ENCODE data around the gene CCS.
"Not testable (repeated sequence)": the region's sequence is repeated elsewhere in the genome, so short reads cannot be mapped to it uniquely, and the experiment has no call there.

The CCS gene

DNA sequence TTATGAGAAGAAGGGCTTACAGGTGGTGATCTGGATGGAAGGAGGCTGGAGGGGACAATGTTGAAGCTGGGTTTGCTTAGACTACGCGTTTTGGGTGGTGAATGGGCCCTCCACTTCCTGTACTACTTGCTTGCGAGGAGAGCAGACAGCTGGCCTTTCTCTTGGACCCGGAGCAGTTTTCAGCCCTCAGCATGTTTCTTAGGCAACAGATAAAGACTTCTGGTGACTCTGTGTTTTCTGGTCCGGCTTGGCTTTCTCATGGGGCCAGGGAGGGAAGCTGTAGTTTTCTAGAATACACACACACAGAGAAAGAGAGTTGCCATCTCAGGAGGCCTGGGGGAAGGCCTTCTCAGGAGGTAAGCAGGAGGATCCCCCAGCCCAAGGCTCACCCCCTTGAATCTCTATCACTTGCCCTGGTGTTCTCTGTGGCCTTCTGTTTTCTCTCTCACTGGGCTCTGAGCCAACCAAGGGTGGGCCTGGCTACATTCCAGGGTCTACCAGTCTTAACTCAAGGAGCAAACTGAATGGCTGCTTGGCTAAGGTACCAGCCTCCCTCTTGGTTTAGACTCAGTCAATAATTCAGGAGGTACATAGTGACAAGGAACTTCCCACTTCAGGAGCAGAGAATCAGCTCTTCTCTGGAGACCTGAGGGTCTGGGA is 2.4 kb downstream of the CCS start:
- peak; percentile 15 for DNase-seq

GRCh38 chr11:66598993-66599392 is 6.0 kb downstream of the CCS start:
- no peak for DNase-seq

- no peak for DNase-seq
Measured at GRCh38 chr11:66600219-66600618, 7.2 kb downstream of the CCS start.

DNA sequence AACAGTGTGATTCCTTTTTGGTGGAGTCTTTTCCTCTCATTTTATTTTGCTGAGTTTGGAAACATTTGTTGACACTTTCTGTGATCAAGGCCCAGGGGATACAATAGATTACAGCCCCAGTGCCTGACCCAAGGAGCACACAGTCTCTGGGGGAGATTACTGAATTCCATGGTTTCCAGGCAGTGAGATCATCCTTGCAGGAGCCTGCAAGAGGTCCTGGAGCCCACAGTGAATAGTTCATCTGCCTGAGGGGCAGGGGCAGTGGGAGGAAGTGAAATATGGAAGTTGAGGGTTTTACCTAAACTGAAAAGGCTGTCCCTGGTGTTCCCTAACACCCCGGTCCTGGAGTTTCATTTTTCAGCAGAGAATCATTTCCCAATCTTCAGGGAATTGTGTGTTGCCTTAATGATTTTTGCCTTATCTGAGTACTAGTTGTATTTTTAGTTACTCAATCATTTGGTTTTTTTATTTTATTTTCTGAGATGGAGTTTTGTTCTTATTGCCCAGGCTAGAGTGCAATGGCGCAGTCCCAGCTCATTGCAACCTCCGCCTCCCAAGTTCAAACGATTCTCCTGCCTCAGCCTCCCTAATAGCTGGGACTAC is 7.7 kb downstream of the CCS start:
- no peak for DNase-seq

DNA sequence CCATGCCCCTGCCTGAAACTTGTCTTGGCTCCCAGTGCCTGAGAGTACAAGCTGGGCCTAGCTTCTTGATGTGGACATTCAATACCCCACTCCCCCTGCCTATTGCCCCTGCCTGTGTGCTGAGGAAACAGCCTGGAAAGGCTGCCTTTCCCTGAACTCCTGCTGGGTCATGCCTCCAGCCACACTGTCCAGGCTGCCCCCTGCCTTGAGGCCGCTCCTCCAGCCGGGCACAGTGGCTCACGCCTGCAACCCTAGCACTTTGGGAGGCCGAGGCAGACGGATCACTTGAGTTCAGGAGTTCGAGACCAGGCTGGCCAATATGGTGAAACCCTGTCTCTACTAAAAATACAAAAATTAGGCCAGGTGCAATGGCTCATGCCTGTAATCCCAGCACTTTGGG is 10.1 kb downstream of the CCS start:
- DNase-seq, result no peak

GRCh38 chr11:66604155-66604554 is 11.2 kb downstream of the CCS start:
- no peak for DNase-seq

- DNase-seq, result not testable (repeated sequence)
Measured at GRCh38 chr11:66606608-66607007, 13.6 kb downstream of the CCS start.

GRCh38 chr11:66607126-66607834 is 14.3 kb downstream of the CCS start:
- DNase-seq, result no peak

DNA sequence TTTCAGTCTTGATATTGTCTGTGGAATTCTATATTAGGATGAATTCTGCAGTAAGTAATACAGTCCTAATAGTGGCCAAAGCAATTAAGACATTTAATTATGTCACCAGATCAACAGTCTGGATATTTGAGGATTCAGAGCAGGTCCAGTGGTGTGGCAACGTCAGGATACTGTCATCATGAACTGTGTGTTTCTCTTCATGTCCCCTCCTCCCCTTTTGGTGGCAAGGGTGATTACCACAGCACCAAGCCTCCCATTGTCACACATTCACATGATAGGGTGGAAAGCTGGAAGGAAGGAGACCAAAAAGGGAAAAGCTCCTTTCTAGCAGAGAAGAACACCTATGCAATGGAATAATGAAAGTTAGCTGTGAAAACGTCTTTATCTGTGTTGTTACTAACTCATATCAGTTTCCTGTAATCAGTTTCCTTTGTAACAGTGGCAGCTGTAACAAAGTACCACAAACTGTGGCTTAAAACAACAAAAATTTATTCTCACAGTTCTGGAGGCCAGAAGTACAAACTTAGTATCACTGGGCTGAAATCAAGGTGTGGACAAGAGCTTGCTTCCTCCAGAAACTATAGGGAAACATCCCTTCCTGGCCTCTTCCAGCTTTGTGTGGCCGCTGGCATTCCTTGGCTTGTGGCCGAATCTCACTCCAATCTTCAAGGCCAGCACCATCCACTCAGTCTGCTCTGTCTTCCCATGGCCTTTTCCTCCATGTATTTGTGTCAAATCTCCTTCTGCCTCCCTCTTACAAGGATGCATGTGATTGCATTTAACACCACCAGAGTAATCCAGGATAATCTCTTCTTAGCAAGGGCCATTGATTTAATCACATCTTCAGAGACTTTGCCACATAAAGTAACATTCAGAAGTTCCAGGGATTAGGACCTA is 17.0 kb downstream of the CCS start:
- no peak for DNase-seq

DNA sequence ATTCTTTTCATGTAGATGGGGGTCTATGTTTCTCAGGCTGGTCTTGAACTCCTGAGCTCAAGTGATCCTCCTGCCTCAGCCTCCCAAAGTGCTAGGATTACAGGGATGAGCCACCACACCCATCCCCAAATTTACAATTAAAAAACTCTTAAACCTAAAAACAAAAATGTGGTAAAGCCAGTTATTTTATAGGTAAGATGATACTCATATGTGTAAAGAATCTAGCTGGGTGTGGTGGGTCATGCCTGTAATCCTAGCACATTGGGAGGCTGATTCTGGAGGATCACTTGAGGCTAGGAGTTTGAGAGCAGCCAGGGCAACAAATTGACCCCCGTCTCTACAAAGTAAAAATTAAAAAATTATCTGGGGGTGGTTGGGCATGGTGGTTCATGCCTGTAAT is 19.5 kb downstream of the CCS start:
- DNase-seq, result no peak

DNA sequence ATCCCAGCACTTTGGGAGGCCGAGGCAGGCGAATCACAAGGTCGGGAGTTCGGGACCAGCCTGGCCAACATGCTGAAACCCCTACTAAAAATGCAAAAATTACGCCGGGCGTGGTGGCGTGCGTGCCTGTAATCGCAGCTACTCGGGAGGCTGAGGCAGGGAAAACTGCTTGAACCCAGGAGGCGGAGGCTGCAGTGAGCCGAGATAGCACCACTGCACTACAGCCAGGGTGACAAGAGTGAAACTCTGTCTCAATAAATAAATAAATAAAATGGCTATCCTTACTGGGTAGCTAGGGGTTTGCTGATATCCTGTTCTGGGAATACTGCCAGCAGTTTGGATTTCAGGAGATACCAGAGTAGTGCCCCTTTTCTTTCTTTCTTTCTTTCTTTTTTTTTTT is 21.1 kb downstream of the CCS start:
- no peak for DNase-seq

DNA sequence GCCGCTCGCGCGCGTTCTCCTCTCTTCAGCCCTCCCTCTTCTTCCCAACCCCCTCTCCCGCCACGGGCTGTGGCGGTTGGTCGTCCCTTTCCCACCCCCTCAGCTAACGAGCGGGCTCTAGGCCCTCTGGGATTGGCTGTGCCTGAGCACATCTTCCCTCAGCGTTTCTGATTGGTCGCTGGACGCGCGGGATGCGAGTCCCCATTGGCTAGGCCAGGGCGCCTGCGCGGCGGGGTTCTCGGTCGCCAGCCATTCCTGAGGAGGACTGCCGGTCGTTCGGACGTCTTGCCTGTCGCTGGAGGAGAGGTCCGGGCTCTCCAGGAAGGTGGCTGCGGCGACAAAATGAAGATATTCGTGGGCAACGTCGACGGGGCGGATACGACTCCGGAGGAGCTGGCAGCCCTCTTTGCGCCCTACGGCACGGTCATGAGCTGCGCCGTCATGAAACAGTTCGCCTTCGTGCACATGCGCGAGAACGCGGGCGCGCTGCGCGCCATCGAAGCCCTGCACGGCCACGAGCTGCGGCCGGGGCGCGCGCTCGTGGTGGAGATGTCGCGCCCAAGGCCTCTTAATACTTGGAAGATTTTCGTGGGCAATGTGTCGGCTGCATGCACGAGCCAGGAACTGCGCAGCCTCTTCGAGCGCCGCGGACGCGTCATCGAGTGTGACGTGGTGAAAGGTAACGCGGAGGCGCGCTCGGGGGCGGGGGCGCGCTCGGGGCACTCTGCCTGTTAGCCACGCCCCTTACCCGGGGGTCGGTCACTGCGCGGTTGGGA is 23.6 kb downstream of the CCS start, which contains the start of gene RBM14:
TSS of gene RBM14 (plus strand) at position 252 of the 776 bp plus-strand sequence. CDS start at position 343, 91 bp downstream.
- DNase-seq, result peak; percentile 99

- DNase-seq, result no peak
Measured at GRCh38 chr11:66617155-66617834, 24.3 kb downstream of the CCS start.

- no peak for DNase-seq
Measured at GRCh38 chr11:66619080-66619554, 26.1 kb downstream of the CCS start.

DNA sequence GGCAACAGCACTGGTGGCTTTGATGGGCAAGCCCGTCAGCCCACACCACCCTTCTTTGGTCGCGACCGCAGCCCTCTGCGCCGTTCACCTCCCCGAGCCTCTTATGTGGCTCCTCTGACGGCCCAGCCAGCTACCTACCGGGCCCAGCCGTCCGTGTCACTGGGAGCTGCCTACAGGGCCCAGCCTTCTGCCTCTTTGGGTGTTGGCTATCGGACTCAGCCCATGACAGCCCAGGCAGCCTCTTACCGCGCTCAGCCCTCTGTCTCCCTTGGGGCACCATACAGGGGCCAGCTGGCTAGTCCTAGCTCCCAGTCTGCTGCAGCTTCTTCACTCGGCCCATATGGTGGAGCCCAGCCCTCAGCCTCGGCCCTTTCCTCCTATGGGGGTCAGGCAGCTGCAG is 31.5 kb downstream of the CCS start:
- no peak for DNase-seq

GRCh38 chr11:66625041-66625751 is 32.2 kb downstream of the CCS start:
- no peak for DNase-seq

DNA sequence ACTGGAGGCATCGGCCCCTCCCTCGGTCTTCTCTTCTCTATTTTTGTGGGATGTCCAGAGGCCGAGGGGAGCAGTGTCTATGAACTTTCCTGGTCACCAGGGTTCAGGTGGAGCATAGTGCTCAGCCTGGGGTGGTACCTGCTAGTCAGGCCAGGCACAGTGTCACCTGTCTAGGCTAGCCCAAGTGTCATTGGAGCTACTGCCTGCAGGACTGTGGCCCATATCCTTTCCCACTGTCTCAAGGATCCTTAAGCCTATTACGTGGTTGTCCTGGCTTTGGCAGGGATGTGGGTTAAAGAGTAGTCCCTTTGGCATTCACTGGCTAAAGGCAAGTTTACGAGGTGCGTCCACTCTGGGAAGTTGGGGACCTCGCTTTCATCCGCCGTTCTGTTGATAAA is 32.8 kb downstream of the CCS start:
- no peak for DNase-seq

GRCh38 chr11:66626382-66626781 is 33.4 kb downstream of the CCS start:
- DNase-seq, result no peak

- DNase-seq, result no peak
Measured at GRCh38 chr11:66626926-66627325, 33.9 kb downstream of the CCS start.

- DNase-seq, result no peak
Measured at GRCh38 chr11:66628061-66628603, 35.1 kb downstream of the CCS start.

DNA sequence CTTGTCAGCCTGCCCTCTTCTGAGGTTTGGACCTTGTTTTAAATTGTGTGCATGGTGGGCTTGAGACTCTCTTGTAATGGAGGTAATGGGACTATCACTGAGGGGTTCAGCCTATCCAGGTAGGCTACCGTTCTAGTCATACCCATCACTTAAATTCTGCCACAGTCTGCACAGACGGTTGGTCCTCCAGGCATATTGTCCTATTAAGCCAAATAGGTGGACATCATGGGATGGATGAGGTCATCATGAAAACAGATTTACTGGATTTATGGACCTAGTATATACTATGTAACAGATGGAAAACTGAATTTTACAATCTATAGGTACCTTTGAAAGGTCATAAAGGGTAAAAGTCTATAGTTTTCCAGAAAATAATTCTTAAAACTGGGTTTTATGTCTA is 36.4 kb downstream of the CCS start:
- DNase-seq, result no peak
